MM.1S (cell line): ENCODE measurements around the gene PAEP.

Experiments
- DNase-seq: peaks from one replicate; pipeline ENCODE4 v3.0.0-alpha.2; 2015
- H2AFZ ChIP-seq: fragments of 300-600 bp; sonication (generic); 2 replicates; pipeline ENCODE4 v1.6.0; 2016; ENCODE audit warnings: antibody characterized with exemption, low read length
- H3F3A ChIP-seq: fragments of 300-600 bp; sonication (generic); 2 replicates; pipeline ENCODE4 v1.6.1; 2016; ENCODE audit warnings: mild to moderate bottlenecking, antibody characterized with exemption, low read length, moderate library complexity, mixed read lengths; ENCODE audit not compliant: insufficient read depth
- H3K27ac ChIP-seq: fragments of 300-600 bp; sonication (generic); 2 replicates; pipeline ENCODE4 v1.5.1; 2016; ENCODE audit warnings: mild to moderate bottlenecking, low read length
- H3K27me3 ChIP-seq: fragments of 300-600 bp; sonication (generic); replicated peaks from 2 replicates; pipeline ENCODE4 v1.6.0; 2016; ENCODE audit warnings: low read length; ENCODE audit not compliant: insufficient read depth
- H3K36me3 ChIP-seq: fragments of 300-600 bp; sonication (generic); replicated peaks from 2 replicates; pipeline ENCODE4 v1.6.1; 2016; ENCODE audit warnings: mild to moderate bottlenecking, low read length, mixed read lengths; ENCODE audit not compliant: insufficient read depth
- H3K4me1 ChIP-seq: fragments of 300-600 bp; sonication (generic); 2 replicates; pipeline ENCODE4 v1.6.1; 2016; ENCODE audit warnings: low read length, mixed read lengths
- H3K4me2 ChIP-seq: fragments of 300-600 bp; sonication (generic); 2 replicates; pipeline ENCODE4 v1.6.0; 2016; ENCODE audit warnings: low read depth, low read length
- H3K4me3 ChIP-seq: fragments of 300-600 bp; sonication (generic); 2 replicates; pipeline ENCODE4 v1.5.1; 2016; ENCODE audit warnings: low read length, mixed read lengths
- H3K79me2 ChIP-seq: fragments of 300-600 bp; sonication (generic); 2 replicates; pipeline ENCODE4 v1.6.1; 2016; ENCODE audit warnings: mixed run types, low read length, mixed read lengths
- H3K9ac ChIP-seq: fragments of 300-600 bp; sonication (generic); 2 replicates; pipeline ENCODE4 v1.6.1; 2016; ENCODE audit warnings: low read length, mixed read lengths
- H3K9me2 ChIP-seq: fragments of 300-600 bp; sonication (generic); replicated peaks from 2 replicates; pipeline ENCODE4 v1.6.1; 2016; ENCODE audit warnings: mild to moderate bottlenecking, low read length, mixed read lengths; ENCODE audit not compliant: insufficient read depth
- H3K9me3 ChIP-seq: fragments of 300-600 bp; sonication (generic); replicated peaks from 2 replicates; pipeline ENCODE4 v1.6.1; 2016; ENCODE audit warnings: mild to moderate bottlenecking, low read length, mixed read lengths; ENCODE audit not compliant: insufficient read depth
- H4K20me1 ChIP-seq: fragments of 300-600 bp; sonication (generic); 2 replicates; pipeline ENCODE4 v1.6.1; 2016; ENCODE audit warnings: mild to moderate bottlenecking, low read length, moderate library complexity, mixed read lengths; ENCODE audit not compliant: insufficient read depth
- EZH2 ChIP-seq: fragments of 300-600 bp; sonication (generic); optimal IDR thresholded peaks from 2 replicates; pipeline ENCODE3; 2017; ENCODE audit warnings: low read depth, mild to moderate bottlenecking, antibody characterized with exemption, low read length, mixed read lengths
- EZH2phosphoT487 ChIP-seq: fragments of 300-600 bp; sonication (generic); IDR thresholded peaks from 2 replicates; pipeline ENCODE4 v1.6.1; 2018; ENCODE audit warnings: antibody characterized with exemption, low read length
- TF ChIP-seq, protein P1 (sequence below): fragments of 300-600 bp; sonication (generic); IDR thresholded peaks from 2 replicates; pipeline ENCODE4 v1.5.1; 2016; ENCODE audit warnings: antibody characterized with exemption, low read length, mixed read lengths

Gene PAEP

DNA sequence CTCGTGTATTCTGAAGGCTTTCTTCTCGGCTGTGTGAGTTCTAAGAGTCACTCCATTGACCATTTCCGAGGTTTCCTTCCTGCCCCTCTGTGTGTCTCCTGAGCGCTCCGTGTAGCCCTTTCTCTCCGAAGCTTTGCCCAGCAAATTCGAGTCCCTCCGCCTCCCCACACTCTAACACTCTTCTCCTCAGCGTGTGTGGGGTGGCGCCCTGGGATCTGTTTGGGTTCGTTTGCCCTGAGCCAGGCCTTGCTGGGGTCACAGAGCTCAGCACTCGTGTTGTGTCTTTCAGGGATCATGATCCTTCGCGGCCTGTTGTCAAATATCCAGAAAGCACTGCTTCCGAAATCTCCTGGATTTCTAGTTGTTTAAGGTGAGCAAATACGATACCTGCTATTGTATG lies 5.6 kb upstream of the PAEP start:
- TF ChIP-seq EZH2phosphoT487 = no peak
- TF ChIP-seq, protein P1, sequence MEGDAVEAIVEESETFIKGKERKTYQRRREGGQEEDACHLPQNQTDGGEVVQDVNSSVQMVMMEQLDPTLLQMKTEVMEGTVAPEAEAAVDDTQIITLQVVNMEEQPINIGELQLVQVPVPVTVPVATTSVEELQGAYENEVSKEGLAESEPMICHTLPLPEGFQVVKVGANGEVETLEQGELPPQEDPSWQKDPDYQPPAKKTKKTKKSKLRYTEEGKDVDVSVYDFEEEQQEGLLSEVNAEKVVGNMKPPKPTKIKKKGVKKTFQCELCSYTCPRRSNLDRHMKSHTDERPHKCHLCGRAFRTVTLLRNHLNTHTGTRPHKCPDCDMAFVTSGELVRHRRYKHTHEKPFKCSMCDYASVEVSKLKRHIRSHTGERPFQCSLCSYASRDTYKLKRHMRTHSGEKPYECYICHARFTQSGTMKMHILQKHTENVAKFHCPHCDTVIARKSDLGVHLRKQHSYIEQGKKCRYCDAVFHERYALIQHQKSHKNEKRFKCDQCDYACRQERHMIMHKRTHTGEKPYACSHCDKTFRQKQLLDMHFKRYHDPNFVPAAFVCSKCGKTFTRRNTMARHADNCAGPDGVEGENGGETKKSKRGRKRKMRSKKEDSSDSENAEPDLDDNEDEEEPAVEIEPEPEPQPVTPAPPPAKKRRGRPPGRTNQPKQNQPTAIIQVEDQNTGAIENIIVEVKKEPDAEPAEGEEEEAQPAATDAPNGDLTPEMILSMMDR = no peak
- TF ChIP-seq EZH2 = no peak
- no peaks in the 10 kb centered on the region for H4K20me1 ChIP-seq
- no peak overlapping the region for H3K9ac ChIP-seq
- no peak overlapping the region for H3K4me3 ChIP-seq
- H3K9me3 ChIP-seq = no peaks in the 10 kb centered on the region
- H3K36me3 ChIP-seq = no peaks in the 10 kb centered on the region
- H3F3A ChIP-seq = no peaks in the 10 kb centered on the region
- peaks cover 30% of the 10 kb centered on the region for H3K27me3 ChIP-seq
- no peaks in the 10 kb centered on the region for H3K79me2 ChIP-seq
- no peaks in the 10 kb centered on the region for H3K9me2 ChIP-seq
- no peak for DNase-seq
- H2AFZ ChIP-seq = no peak overlapping the region
- no peak overlapping the region for H3K27ac ChIP-seq
- H3K4me1 ChIP-seq = no peaks in the 10 kb centered on the region
- no peak overlapping the region for H3K4me2 ChIP-seq

- Histone ChIP-seq H3K9me3 (no peaks in the 10 kb centered on the region), H4K20me1 (no peaks in the 10 kb centered on the region), H3K36me3 (no peaks in the 10 kb centered on the region), H3K27ac (no peak overlapping the region), H3K4me1 (no peaks in the 10 kb centered on the region), H3K4me2 (no peak overlapping the region), H3K27me3 (peaks cover 20% of the 10 kb centered on the region), H3K9ac (no peak overlapping the region), H3K9me2 (no peaks in the 10 kb centered on the region), H3K79me2 (no peaks in the 10 kb centered on the region), H3F3A (no peaks in the 10 kb centered on the region), H3K4me3 (no peak overlapping the region), H2AFZ (no peak overlapping the region)
- TF ChIP-seq, protein P1 = no peak
- TF ChIP-seq EZH2 (no peak), EZH2phosphoT487 (no peak)
- DNase-seq = no peak
Measured at GRCh38 chr9:135559606-135560005, 1.9 kb upstream of the PAEP start.

GRCh38 chr9:135562235-135562745 lies 734 bp downstream of the PAEP start:
- no peak overlapping the region for H3K9ac ChIP-seq
- no peak overlapping the region for H3K27ac ChIP-seq
- no peak overlapping the region for H3K4me3 ChIP-seq
- H3K36me3 ChIP-seq = no peaks in the 10 kb centered on the region
- H3K9me3 ChIP-seq = no peaks in the 10 kb centered on the region
- no peaks in the 10 kb centered on the region for H3K9me2 ChIP-seq
- no peaks in the 10 kb centered on the region for H4K20me1 ChIP-seq
- peaks cover 9% of the 10 kb centered on the region; the same call in 1 of the 2 replicates for H3K4me1 ChIP-seq
- H3K4me2 ChIP-seq = no peak overlapping the region
- no peaks in the 10 kb centered on the region for H3F3A ChIP-seq
- H3K79me2 ChIP-seq = no peaks in the 10 kb centered on the region
- peaks cover 6% of the 10 kb centered on the region; the same call in 1 of the 2 replicates for H3K27me3 ChIP-seq
- DNase-seq = no peak
- H2AFZ ChIP-seq = no peak overlapping the region
- no peak for TF ChIP-seq EZH2phosphoT487
- no peak for TF ChIP-seq EZH2
- TF ChIP-seq, protein P1 = no peak
